ENCODE results near the gene CTIF. TPM values are rescaled to one million over a fixed set of nuclear protein-coding genes. Genes with fewer than 3 reads are reported as not detected.
A peak's percentile ranks its signal among the peaks of the same experiment; 100 is the strongest.

Gene CTIF
- total RNA-seq, 3 donors from 2014 or later: 4.3 to 5.3 (median 4.6) TPM

DNA sequence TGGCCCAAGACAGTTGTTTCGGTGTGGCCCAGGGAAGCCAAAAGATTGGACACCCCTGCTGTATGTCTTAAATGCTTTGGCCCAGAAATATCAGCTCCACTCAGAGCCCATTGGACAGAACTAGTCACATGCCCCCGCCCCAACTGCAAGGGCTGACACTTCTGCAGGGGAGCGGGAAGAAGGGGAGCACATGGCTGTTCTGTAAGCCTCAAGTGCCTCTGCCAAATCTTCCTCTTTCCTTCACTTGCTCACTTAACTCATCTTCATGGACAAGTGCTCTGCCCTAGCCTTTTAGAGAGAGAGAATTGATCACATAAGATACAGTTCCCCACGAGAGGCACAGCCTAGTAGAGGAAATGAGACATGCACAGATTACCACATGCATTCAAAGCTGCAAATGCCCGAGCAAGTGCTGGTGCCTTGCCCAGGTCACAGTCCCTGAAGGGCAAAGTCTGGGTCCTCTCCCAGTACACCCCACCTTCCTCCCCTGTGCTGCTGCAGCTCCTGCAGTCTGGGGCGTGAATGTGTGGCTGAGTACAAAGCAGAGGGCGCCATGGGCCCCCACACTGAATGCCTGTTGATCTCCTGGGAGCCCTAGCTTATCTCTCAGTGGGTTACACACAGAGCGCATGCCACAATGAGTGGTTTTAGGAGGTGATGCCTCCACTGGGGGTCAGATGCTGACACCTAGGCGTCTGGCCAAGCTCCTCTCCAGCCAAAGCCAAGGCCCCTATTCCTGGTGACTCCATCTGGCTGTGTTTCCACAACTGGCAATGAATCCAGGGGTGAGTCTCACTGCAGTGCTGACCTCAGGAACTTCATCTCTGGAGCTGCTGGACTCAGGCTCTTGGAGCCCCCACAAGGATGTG lies 135.3 kb downstream of the CTIF start:
- no peak overlapping the region for H3K4me3 Mint-ChIP-seq
- H3K27me3 Mint-ChIP-seq (ENCODE audit: low read depth): no peaks in the 10 kb centered on the region
- peaks cover 2% of the 10 kb centered on the region for H3K4me1 Mint-ChIP-seq (ENCODE audit: low read depth)
- H3K9me3 Mint-ChIP-seq: peaks cover 6% of the 10 kb centered on the region
- DNase-seq: no peak
- ATAC-seq: no peak
- H3K36me3 Mint-ChIP-seq (ENCODE audit: insufficient read depth): peaks cover 5% of the 10 kb centered on the region

DNA sequence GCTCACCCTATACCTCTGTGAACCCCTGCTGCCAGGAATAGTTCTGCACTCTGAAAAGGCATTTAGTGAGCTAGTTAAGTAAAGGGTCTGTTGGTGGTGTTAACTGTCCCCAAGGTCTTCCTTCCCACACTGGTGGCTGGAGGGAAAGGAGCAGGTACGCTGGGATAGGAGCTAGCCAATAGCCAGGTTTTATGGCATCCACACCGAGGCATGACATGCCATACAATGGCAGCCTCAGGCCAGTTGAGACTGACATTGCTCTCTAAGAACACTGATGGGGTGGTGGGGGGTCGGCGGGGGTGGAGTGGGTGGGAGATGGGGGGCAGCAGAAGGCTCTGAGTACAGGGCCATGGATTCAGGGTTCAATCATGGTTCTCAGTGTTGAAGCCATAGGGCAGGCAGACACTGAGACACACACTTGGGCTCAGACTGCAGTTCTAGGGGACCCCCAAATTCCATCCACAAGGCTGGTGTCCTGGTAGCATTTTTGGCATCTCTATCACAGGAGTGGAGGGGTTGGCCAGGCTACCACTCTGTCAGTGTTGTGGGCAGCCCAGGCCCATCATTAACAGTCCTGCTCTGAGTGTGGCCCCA lies 136.0 kb downstream of the CTIF start:
- H3K27me3 Mint-ChIP-seq (ENCODE audit: low read depth): no peaks in the 10 kb centered on the region
- H3K9me3 Mint-ChIP-seq: peaks cover 6% of the 10 kb centered on the region
- no peak overlapping the region for H3K4me3 Mint-ChIP-seq
- peaks cover 5% of the 10 kb centered on the region for H3K36me3 Mint-ChIP-seq (ENCODE audit: insufficient read depth)
- peak in 1 of 2 donors; percentile 3 for ATAC-seq
- no peak for DNase-seq
- H3K4me1 Mint-ChIP-seq (ENCODE audit: low read depth): peaks cover 2% of the 10 kb centered on the region

DNA sequence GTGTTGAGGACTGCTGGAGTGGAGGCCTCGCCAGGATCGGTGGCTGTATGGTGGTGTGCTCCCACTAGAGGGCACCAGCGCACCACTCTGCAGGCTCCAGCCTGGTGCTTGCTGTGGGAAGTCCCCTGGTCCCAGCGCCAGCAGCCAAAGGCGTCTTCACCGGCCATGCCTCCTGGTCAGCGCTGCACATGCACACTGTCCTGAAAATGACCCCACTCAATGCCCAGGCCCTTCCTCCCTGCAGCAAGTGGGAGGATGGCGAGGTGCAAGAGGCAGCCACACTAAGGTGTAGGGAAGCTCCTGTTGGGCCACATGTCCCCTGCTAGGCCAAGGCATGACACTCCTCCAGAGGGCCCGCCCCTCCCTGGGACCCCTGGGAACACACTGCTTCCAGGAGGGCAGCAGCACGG lies 136.5 kb downstream of the CTIF start:
- DNase-seq (peak; percentile 79), ATAC-seq (peak; percentile 94 to 96)
- H3K4me1 Mint-ChIP-seq (ENCODE audit: low read depth): peaks cover 2% of the 10 kb centered on the region
- H3K27me3 Mint-ChIP-seq (ENCODE audit: low read depth): no peaks in the 10 kb centered on the region
- peaks cover 5% of the 10 kb centered on the region for H3K36me3 Mint-ChIP-seq (ENCODE audit: insufficient read depth)
- H3K4me3 Mint-ChIP-seq: no peak overlapping the region
- H3K9me3 Mint-ChIP-seq: peaks cover 6% of the 10 kb centered on the region

DNA sequence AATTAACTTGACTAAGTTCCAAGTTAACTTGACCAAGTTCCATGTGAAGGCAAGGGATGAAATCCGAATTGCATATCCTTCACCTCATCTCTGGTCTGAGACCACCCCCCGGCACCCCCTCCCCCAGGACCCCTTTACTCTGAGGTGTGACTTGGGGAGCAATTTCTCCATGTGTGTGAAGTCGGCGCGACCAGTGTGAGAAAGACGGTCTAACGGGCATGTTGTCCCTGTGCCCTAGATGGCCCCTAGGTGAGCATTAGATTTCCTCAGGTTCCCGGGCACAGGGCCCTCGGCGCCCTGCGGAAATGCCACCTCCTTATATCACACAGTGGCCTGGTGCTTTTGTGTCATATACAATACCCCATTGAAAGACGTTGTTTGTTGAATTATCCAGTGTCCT lies 137.1 kb downstream of the CTIF start:
- H3K4me1 Mint-ChIP-seq (ENCODE audit: low read depth): peaks cover 2% of the 10 kb centered on the region
- no peaks in the 10 kb centered on the region for H3K27me3 Mint-ChIP-seq (ENCODE audit: low read depth)
- DNase-seq: no peak
- H3K4me3 Mint-ChIP-seq: no peak overlapping the region
- peaks cover 6% of the 10 kb centered on the region for H3K9me3 Mint-ChIP-seq
- ATAC-seq: no peak
- H3K36me3 Mint-ChIP-seq (ENCODE audit: insufficient read depth): peaks cover 5% of the 10 kb centered on the region

DNA sequence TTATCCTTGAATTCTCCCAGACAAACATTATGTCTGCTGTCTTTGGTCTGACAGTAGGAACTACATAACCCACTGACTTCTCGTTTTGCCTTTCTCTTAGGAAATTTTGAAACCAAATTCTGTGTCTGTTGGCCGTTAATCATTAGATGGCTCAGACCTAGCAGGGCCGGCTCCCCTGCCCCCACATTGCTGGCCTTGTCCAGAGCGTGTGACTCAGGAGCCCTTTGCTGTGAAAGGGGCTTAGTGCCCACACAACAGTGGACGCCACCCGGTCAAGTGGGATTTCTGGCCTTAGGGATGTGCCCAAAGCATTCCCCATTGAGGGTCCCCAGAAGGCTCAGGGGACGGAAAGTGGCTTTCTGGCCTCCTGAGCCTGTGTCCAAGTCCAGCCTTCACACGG lies 137.5 kb downstream of the CTIF start:
- Mint-ChIP-seq H3K36me3 (ENCODE audit: insufficient read depth) (peaks cover 3% of the 10 kb centered on the region), H3K4me3 (no peak overlapping the region), H3K4me1 (ENCODE audit: low read depth) (peaks cover 2% of the 10 kb centered on the region), H3K9me3 (peaks cover 5% of the 10 kb centered on the region), H3K27me3 (ENCODE audit: low read depth) (no peaks in the 10 kb centered on the region)
- ATAC-seq: no peak
- no peak for DNase-seq

DNA sequence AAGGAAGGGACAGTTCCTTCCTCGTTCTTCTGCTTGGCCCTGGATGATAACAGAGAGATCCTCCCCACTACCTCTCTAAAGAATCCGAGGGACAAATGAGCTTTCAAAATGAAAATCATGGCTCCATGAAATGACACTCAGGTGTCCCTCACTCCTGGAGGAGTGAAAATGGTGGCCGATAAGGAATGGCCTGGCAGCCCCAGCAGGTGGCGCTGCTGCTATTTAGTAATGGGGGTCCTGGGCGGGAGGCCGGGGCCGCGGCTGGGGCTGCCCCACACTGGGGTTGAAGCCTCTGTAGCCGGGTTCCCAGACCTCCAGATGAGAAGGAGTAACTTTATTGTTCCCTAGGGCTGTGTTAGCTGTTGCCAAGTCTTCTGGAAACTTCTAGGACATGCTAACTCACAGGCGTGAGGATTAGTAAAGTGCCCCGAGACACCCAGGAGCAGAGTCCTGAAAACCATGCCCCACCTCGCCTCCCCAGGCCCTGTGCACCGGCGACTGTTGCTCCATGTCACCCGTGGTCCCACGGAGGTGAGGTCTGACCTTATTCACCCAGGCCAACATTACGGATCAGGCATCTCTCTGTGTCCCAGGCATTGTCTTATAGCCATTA lies 138.0 kb downstream of the CTIF start:
- Mint-ChIP-seq H3K36me3 (ENCODE audit: insufficient read depth) (no peaks in the 10 kb centered on the region), H3K4me1 (ENCODE audit: low read depth) (peaks cover 2% of the 10 kb centered on the region), H3K4me3 (no peak overlapping the region), H3K9me3 (no peaks in the 10 kb centered on the region), H3K27me3 (ENCODE audit: low read depth) (no peaks in the 10 kb centered on the region)
- peak; percentile 62 for DNase-seq
- peak; percentile 47 to 56 for ATAC-seq

DNA sequence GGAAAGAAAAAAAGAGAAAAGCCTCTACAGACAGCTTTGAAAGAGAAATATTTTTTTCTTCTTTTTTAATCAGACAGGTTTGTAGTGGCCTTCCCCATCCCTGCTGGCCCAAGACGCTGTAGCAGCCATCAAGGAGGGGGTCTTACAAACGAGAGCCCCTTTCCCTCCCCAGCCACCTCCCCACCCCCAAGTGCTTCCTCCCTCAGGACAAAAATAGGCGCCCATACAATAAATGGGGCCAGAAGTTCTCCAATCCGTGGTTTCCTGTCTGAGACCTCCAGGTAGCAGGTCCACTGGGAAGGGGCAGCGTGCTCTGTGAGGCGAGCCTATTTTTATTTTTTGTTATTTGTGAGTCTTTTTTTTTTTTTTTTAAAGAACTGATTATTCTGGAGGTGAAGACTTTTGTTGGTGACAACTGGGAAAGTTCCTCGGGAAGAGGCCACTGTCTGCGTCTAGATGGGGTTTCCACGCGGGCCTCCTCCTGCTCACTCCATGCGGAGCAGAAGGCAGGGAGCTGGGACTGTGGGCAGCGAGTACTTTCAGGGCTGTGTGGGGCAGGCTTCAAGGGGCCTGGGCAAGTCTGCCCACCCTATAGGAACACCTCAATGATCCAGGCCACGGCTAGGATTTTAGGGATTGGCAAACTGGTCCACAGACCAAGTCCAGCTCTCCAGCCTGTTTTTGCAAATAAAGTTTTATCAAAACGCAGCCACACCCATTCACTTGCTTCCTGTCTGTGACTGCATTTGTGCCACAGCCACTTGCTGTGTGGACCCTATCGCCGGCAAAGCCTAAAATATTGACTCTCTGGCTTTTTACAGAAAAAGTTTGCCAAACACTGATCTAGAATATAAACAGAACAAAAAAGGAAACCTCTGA lies 139.6 kb downstream of the CTIF start:
- Mint-ChIP-seq H3K27me3 (ENCODE audit: low read depth) (no peaks in the 10 kb centered on the region), H3K4me1 (ENCODE audit: low read depth) (peaks cover 2% of the 10 kb centered on the region), H3K36me3 (ENCODE audit: insufficient read depth) (no peaks in the 10 kb centered on the region), H3K9me3 (no peaks in the 10 kb centered on the region), H3K4me3 (no peak overlapping the region)
- ATAC-seq (no peak), DNase-seq (no peak)

DNA sequence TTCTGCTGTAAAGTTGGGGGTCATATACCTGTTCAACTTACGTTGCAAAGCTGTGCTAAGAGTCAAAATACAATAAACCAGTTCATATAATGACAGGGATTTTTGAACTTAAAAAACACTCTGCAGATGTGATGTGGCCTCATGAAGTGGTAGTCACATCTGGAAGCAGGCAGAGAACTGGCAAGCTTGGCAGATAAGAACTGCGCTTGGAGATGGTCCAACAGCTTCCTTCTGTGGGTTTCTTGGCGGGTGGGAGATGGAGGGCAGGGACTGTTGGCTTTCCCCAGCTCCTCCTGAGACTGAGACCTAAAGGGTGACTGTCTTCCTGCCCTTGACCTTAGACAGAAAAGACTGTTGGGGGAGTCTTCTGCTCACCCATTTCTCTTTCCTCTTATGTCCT lies 140.4 kb downstream of the CTIF start:
- no peaks in the 10 kb centered on the region for H3K27me3 Mint-ChIP-seq (ENCODE audit: low read depth)
- DNase-seq (no peak), ATAC-seq (no peak)
- no peak overlapping the region for H3K4me3 Mint-ChIP-seq
- peaks cover 2% of the 10 kb centered on the region for H3K4me1 Mint-ChIP-seq (ENCODE audit: low read depth)
- H3K36me3 Mint-ChIP-seq (ENCODE audit: insufficient read depth): no peaks in the 10 kb centered on the region
- H3K9me3 Mint-ChIP-seq: no peaks in the 10 kb centered on the region

DNA sequence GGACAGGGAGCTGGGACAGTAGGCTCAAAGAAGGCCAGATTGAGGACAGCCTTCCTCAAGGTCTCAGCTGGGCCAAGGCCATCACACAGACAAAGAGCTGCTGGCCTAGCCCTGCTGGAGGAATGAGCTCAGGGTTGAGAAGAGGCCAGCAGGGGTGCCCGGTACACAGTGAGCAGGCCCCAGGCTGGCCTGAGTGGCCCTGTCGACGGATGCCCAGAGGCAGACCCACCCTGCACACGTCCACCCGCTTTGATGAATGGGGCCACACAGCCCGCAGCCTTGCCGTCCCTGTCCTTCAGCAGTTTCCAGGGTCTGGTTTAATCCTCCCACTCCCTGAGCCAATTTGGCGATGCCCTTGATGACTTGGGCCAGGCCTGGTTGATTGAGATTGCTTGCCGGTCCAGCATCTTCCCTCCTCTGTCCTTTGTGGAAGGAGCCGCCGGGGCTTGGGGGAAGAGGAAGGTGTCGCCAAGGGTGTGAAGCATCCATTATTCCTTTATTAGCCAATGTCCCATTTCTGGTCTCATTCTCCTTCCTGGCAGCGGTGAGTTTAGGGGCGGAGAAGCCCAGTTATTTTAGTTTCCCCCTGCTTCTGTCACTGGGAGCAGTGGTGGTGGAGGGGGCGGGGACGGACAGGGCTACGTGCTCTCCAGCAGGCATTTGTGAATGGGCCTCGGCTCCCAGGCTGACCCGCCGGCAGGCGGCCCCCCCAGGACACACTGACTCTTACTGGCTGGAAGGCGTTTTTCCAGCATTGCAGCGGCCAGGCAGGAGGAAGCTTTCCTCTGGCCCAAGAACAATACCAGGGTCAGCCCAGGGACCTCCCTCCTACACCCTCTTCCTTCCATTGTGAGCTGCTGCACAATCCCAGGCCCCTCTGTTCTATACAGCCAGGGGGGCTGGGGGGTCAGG lies 141.8 kb downstream of the CTIF start:
- H3K9me3 Mint-ChIP-seq: no peaks in the 10 kb centered on the region
- no peaks in the 10 kb centered on the region for H3K4me1 Mint-ChIP-seq (ENCODE audit: low read depth)
- no peaks in the 10 kb centered on the region for H3K27me3 Mint-ChIP-seq (ENCODE audit: low read depth)
- no peaks in the 10 kb centered on the region for H3K36me3 Mint-ChIP-seq (ENCODE audit: insufficient read depth)
- DNase-seq (no peak), ATAC-seq (no peak)
- no peak overlapping the region for H3K4me3 Mint-ChIP-seq

DNA sequence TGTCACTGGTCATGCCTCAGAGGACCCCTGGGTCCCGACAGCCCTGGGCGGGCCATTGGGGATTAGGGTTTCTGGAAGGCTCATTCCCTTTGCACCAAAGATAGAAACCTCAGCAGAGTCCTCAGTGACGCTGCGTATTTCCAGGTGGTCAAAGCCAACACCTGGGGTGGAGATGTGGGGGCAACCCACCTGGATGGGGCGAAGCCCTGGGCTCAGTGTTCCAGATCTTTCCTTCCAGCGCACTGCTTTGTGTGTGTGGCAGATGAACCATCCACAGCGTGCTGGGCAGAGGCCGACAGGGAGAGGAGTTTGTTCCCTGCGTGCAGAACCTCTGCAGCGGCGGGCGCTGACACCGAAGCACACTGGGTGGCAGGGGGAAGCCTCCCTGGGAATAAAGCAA lies 143.9 kb downstream of the CTIF start:
- no peaks in the 10 kb centered on the region for H3K36me3 Mint-ChIP-seq (ENCODE audit: insufficient read depth)
- no peaks in the 10 kb centered on the region for H3K9me3 Mint-ChIP-seq
- H3K4me3 Mint-ChIP-seq: no peak overlapping the region
- peaks cover 3% of the 10 kb centered on the region for H3K27me3 Mint-ChIP-seq (ENCODE audit: low read depth)
- H3K4me1 Mint-ChIP-seq (ENCODE audit: low read depth): no peaks in the 10 kb centered on the region
- ATAC-seq (no peak), DNase-seq (no peak)

DNA sequence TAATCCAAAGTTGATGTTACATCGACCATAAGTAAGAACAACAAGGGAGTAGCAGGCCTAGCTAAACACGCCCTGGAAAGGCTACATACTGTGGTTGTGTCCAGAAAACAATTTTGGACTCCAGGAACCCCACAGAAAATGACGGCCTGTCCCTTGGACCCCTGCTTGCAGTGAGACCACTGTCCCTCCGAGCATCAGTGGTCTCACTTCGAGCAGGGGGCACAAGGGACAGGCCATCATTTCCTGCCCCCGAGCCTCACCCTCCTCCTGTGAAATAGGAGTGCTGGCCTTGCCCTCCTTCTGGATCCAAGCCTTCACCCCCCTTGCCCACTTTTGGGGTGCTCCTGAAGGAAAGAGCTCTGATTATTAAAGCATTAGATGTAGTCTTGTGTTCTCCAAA lies 144.4 kb downstream of the CTIF start:
- Mint-ChIP-seq H3K9me3 (no peaks in the 10 kb centered on the region), H3K4me1 (ENCODE audit: low read depth) (no peaks in the 10 kb centered on the region), H3K4me3 (no peak overlapping the region), H3K36me3 (ENCODE audit: insufficient read depth) (no peaks in the 10 kb centered on the region), H3K27me3 (ENCODE audit: low read depth) (peaks cover 3% of the 10 kb centered on the region)
- no peak for DNase-seq
- no peak for ATAC-seq

DNA sequence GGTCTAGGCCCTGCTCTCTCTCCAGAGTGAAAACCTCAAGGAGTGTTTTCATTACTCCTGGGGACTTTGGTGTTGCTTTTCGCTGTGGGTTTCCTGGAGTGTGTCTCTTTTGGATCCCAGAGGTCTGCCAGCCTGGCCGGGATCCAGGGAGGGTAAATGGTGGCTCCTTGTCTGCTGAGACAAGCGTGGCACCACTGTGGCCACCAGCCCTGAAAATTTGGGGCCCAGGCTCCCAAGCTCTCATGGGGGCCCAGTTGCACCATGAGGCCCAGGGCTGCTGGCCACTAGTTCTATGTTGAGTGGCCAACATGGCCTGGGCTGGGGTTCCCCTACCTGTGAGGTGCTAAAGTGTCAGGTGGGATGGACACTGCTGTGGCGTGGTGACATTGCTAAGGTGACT lies 144.8 kb downstream of the CTIF start:
- Mint-ChIP-seq H3K9me3 (no peaks in the 10 kb centered on the region), H3K27me3 (ENCODE audit: low read depth) (peaks cover 3% of the 10 kb centered on the region), H3K36me3 (ENCODE audit: insufficient read depth) (no peaks in the 10 kb centered on the region), H3K4me1 (ENCODE audit: low read depth) (no peaks in the 10 kb centered on the region), H3K4me3 (no peak overlapping the region)
- DNase-seq (no peak), ATAC-seq (no peak)

DNA sequence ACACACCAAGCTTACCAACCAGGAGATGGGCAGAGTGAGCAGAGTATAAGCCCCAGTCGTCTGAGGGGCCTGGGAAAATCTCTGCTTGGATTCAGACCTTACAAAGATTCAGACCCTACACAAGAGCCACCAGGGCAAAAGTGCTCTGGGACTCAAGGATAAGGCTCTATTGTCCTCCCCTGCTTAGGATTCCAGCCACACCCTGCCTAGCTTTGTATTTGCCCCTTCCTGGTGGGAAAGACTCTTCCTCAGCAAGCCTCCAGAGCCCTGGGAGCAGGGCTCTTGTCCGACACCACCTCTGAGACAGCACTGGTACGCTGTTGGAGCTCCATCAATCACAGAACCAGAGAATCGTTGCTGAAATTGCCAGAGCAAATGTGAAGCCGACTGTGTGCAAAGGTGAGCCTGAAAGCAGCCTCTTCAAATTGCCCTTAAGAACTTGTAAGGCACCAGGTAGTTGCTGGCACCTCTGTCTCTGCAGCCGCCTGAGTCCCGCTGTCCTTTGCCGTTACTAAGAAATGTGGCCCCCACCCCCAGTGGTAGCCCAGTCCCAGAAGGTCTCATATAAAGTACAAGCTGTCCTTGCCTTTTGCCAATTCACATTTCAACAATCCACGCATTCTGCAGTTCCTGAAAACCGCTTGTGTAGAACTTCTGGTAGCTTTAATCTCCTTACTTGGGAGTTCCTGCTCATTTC lies 148.7 kb downstream of the CTIF start:
- Mint-ChIP-seq H3K27me3 (ENCODE audit: low read depth) (peaks cover 3% of the 10 kb centered on the region), H3K36me3 (ENCODE audit: insufficient read depth) (no peaks in the 10 kb centered on the region), H3K4me1 (ENCODE audit: low read depth) (no peaks in the 10 kb centered on the region), H3K4me3 (no peak overlapping the region), H3K9me3 (no peaks in the 10 kb centered on the region)
- ATAC-seq (no peak), DNase-seq (no peak)
